Measurements from ENCODE around the gene ZNF394.
A peak's percentile ranks its signal among the peaks of the same experiment; 100 is the strongest.

ZNF394 gene

DNA sequence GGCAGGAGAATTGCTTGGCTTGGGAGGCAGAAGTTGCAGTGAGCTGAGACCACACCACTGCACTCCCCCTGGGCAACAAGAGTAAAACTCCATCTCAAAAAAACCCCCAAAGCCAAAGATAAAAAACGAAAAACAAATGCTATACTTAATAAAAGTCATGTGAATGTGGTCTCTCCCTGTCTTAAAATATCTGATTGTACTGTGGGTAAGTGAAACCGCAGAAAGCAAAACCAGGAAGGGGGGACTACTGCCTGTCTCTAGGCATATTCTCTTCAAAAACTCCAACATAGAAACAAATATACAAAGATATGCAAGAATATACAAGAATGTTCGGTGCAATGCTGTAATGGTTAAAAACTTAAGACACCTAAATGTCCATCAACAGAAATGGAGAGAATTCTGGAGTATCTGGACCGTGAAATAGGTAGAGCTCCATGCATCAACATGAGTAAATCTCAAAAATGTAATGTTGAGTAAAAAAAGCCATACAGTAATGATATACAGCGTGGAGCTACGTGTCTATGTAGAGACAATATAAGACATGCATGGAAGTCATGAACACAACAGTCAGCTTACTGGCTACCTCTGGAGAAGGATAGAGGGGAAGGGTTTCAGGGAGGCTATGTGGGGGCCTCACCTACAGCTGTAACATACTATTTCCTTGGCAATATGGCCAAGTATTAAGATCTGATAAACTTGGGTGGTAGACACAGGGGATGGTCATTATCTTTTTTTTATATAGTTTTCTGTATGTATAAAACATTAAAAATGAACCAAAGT lies 2.1 kb downstream of the ZNF394 start:
- DNase-seq: no peak

DNA sequence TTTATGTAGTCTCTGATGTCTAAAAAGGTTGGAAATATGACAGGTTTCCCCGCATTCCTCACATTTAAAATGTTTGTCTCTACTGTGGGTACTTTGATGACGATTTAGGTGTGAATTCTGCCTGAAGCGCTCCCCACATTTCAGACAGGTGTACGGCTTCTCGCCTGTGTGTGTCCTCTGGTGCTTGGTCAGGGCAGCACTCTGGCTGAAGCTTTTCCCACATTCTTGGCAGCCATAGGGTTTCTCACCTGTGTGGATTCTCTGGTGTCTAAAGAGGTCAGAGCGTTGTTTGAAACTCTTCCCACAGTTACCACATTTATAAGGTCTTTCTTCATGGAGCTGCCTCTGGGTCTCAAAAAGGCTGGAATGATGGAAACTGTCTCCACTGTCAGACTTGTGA lies 6.3 kb downstream of the ZNF394 start:
- DNase-seq: no peak

DNA sequence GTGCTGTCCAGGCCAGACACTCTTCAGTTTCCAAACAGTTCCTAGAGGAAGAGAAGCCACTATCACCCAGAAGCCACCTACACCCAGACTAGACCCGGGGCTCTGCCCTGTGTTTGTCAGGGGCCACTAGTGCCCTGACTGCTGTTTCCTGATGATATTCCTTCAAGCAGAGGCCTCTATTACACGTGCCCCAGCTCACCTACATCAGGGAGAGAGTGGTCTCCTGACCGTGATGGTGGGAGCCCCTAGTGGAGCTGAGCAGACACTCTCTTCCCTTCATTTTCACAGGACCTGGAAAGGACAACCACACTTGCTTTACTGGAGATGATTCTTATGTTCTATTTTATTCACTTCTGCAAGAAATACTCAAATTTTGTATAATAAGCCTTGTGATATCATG lies 9.2 kb downstream of the ZNF394 start:
- DNase-seq: no peak

GRCh38 chr7:99489235-99489634 lies 10.8 kb downstream of the ZNF394 start:
- no peak for DNase-seq

- DNase-seq: no peak
Observed at GRCh38 chr7:99485094-99485493, 15.0 kb downstream of the ZNF394 start.

- DNase-seq: no peak
Observed at GRCh38 chr7:99478464-99479440, 21.3 kb downstream of the ZNF394 start.

- no peak for DNase-seq
Observed at GRCh38 chr7:99476107-99476506, 24.0 kb downstream of the ZNF394 start.

GRCh38 chr7:99473315-99473596 lies 26.8 kb downstream of the ZNF394 start:
- no peak for DNase-seq

- DNase-seq: peak; percentile 36 to 99 (median 96)
Observed at GRCh38 chr7:99472561-99473314, 27.3 kb downstream of the ZNF394 start, which contains the start of gene ZNF789. Gene ZNF789 (plus strand): TSS chr7:99472890. CDS start chr7:99476457, 3,567 bp downstream.

- DNase-seq: no peak
Observed at GRCh38 chr7:99469381-99470065, 30.6 kb downstream of the ZNF394 start.

DNA sequence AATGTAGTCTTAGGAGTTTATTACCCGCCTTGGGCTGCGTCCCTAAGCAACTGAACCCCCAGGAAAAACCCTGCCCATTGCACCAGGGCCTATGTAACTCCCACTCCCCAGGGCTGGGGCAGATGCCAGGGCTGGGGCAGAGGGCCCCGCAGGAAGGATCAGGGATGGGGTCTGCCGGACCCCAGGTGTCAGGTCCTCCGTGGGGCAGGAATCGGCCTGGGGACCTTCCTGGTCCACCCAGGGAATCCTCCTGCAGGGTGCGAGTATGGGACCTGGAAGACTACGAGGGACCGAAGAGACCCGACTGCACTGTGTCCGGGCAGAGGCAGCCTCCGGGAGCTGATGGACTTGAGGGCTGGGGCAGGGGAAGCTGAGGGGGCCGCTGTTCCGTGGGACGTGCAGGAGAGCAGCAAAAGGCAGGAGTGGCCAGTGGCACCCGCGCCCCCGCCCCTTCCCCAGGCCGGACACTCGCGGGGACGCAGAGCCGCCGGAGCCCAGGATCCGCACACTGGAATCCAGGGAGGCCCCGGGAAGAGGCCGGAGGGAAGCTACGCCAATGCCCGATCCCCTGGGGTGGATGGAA lies 31.7 kb downstream of the ZNF394 start:
- DNase-seq: no peak

DNA sequence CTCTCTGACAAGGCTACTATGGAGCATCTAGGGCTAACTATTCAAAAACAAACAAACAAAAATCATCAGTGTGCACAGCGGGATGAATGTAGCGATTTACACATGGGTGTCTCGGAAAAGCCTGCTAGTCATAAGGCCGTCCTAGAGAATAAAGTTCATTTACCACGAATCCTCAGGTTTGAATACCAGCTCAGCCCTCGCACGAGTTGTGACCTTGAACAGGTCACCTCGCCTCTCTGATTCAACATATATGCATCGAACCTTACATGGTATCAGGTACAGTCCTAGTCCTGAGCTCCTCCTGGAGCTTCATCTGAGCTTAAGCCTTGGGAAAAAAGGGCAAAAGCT lies 34.7 kb downstream of the ZNF394 start:
- no peak for DNase-seq

DNA sequence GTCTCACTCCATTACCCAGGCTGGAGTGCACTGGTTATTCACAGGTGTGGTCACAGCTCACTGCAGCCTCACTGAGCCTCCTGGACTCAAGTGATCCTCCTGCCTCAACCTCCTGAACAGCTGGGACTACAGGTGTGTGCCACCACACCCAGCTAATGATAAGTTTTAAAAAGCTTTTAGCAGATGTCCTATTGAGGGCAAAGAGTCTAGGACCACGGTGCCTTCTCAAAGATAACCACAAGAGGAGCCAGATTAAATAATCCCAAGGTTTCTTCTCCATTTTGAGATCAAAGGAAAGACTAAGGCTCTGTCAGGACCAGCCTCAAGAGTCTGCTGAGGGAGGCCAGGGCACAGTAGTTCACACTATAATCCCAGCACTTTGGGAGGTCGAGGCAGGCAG lies 38.9 kb downstream of the ZNF394 start:
- DNase-seq: no peak

DNA sequence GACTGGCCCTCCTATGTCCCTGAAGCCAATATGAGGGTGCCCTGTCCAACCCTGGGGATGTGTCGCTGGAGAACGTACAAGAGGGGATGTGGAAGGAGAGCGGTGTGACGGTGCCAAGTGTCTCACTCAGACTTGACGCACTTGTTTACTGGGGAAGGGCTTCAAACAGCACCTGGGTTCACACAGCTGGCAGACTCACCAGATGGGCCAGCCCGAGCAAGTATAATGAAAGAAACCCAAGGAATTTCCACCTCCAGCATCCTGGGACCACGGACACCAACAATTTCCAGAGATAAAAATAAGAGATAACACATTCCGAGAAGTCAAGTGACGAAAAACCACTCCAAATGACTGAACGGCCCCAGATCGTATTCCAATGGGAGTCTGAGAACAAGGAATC lies 39.4 kb downstream of the ZNF394 start:
- no peak for DNase-seq

GRCh38 chr7:99459087-99459486 lies 41.0 kb downstream of the ZNF394 start:
- DNase-seq: no peak

GRCh38 chr7:99457650-99458493 lies 42.2 kb downstream of the ZNF394 start:
- DNase-seq: no peak

DNA sequence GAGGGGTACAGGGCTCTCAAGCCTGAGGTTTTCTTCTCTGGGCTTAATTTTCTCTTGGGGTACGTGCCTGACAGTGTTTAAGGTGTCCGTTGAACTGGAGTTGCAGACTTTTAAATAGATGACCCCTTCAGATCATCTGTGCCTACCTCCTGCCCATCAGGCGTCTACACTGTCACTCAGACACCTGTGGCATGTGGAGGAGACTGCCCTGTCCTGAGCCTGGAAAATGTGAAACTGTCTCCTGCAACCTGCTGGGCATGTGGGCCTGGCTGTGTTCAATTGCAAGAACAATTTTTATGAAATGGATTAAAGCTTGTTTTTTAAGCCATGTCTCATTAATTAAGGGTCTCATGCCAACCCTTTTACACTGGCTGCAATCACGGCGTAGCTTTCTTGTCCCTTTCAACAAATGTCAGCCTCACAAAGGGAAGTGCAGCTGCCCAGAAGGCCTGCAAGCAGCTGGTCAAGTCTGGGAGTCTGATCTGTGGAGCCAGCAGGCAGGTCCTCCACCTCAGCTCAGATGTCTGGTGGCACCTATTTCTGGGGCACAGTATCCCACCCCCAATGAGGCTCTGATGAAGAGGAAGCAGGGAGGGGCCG lies 42.9 kb downstream of the ZNF394 start:
- DNase-seq: no peak

DNA sequence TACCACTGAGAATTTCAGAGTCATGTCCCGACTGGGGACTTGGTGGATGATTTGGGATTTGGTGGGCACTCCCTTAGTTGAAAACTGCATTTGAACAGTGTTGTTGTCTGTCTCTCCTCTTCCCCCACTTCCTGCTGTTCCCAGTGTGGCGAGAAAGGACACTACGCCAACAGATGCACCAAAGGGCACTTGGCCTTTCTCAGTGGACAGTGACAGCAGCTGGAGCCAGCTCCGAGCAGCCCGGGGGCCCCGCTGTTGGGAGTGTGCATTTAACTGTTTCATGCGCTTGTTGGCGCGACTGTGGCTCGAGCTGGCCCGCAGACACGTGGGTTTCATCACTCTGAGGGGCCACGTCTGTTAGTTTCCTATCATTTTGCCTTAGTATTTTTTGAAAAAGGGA lies 43.8 kb downstream of the ZNF394 start:
- DNase-seq: peak in 11 of 51 donors; percentile 6 to 43 (median 15)

DNA sequence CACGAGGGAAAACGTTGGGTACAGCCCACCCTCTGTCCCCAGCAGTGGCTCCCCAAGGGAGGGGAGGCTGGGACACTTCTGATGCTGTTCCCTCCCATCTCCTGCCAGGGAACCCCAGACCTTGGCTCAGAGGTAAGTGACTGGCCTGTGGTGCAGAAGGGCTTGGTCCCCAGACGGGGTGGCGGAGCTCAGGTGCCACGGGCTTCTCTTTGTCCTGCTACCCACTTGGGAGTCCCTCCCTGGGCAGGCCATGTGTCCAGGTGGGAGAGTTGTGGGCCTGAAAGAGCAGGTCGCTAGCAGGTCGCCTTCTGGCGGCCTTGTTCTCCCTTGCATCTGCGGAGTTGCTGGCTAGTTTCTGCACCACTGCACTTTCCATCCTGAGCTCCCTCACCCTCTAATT lies 44.2 kb downstream of the ZNF394 start:
- DNase-seq: no peak

- no peak for DNase-seq
Observed at GRCh38 chr7:99453105-99453504, 47.0 kb downstream of the ZNF394 start.
